OCI-LY7 (cell line): Measurements from ENCODE around the gene ZNF14. TPM values are rescaled to one million over a fixed set of nuclear protein-coding genes. Genes with fewer than 3 reads are reported as not detected.

Experiments
- BruUV-seq: library from RNA; stranded (reverse); fragments of 400-500 nt; replicated peaks from 2 replicates; lab custom pipeline; 2021; lab: Mats Ljungman, UMichigan
- CTCF ChIA-PET: fragments of 300-600 bp; sonication (Branson Sonifier 250); formaldehyde crosslinking; loops from one replicate; lab custom pipeline; 2022; ENCODE audit warnings: antibody characterized with exemption; ENCODE audit not compliant: unreplicated experiment; lab: Charles Lee
- POLR2A ChIA-PET: fragments of 300-600 bp; sonication (Branson Sonifier 250); formaldehyde crosslinking; loops from one replicate; lab custom pipeline; 2022; ENCODE audit warnings: antibody characterized with exemption; lab: Charles Lee
- DNase-seq: peaks from one replicate; pipeline ENCODE4 v3.0.0-alpha.2; 2015; ENCODE audit warnings: low spot score
- H2AFZ ChIP-seq: fragments of 200-600 bp; sonication (generic), shearing (Covaris generic); 2 replicates; pipeline ENCODE4 v1.6.1; 2014; ENCODE audit warnings: mild to moderate bottlenecking, antibody characterized with exemption, low read length, moderate library complexity
- H3K27ac ChIP-seq: fragments of 200-600 bp; sonication (generic); 2 replicates; pipeline ENCODE4 v1.5.1; 2014; ENCODE audit warnings: mixed run types, low read depth, mild to moderate bottlenecking, moderate library complexity, low read length, inconsistent platforms; ENCODE audit not compliant: poor library complexity, severe bottlenecking
- H3K36me3 ChIP-seq: fragments of 200-600 bp; sonication (generic); 2 replicates; pipeline ENCODE4 v1.6.1; 2014; ENCODE audit warnings: mild to moderate bottlenecking, antibody characterized with exemption, low read length, moderate library complexity, mixed read lengths; ENCODE audit not compliant: insufficient read depth
- H3K4me1 ChIP-seq: fragments of 200-600 bp; sonication (generic); 2 replicates; pipeline ENCODE4 v1.5.1; 2014; ENCODE audit warnings: mild to moderate bottlenecking, low read length; ENCODE audit not compliant: insufficient read depth, poor library complexity, severe bottlenecking
- H3K4me2 ChIP-seq: fragments of 200-600 bp; sonication (generic); 2 replicates; pipeline ENCODE4 v1.6.1; 2014; ENCODE audit warnings: mild to moderate bottlenecking, low read length
- H3K4me3 ChIP-seq: fragments of 200-600 bp; sonication (generic); 2 replicates; pipeline ENCODE4 v1.5.1; 2014; ENCODE audit warnings: mild to moderate bottlenecking, low read depth, low read length; ENCODE audit not compliant: poor library complexity, severe bottlenecking
- H3K79me2 ChIP-seq: fragments of 200-600 bp; sonication (generic); 2 replicates; pipeline ENCODE4 v1.6.1; 2016; ENCODE audit warnings: low read depth, mild to moderate bottlenecking, low read length, moderate library complexity, mixed read lengths; ENCODE audit not compliant: insufficient read depth
- H3K9me2 ChIP-seq: fragments of 200-600 bp; sonication (generic); 2 replicates; pipeline ENCODE4 v1.6.1; 2016; ENCODE audit warnings: mild to moderate bottlenecking, low read length, mixed read lengths; ENCODE audit not compliant: insufficient read depth
- H3K9me3 ChIP-seq: fragments of 200-600 bp; sonication (generic); 2 replicates; pipeline ENCODE4 v1.6.1; 2014; ENCODE audit warnings: mild to moderate bottlenecking, mixed run types, low read length, mixed read lengths
- H4K20me1 ChIP-seq: fragments of 200-600 bp; sonication (generic); 2 replicates; pipeline ENCODE4 v1.6.1; 2014; ENCODE audit warnings: mild to moderate bottlenecking, antibody characterized with exemption, low read length, moderate library complexity, mixed read lengths; ENCODE audit not compliant: insufficient read depth
- EZH2phosphoT487 ChIP-seq: fragments of 200-600 bp; sonication (generic); IDR thresholded peaks from 2 replicates; pipeline ENCODE4 v1.6.1; 2018; ENCODE audit warnings: low read depth, borderline replicate concordance, mild to moderate bottlenecking, mixed run types, antibody characterized with exemption, low read length, moderate library complexity, mixed read lengths
- intact Hi-C: fragments of 100-400 bp; cut with micrococcal nuclease; formaldehyde crosslinking; loops from one replicate; pipeline ENCODE4 v1.10.0; 2022; ENCODE audit not compliant: unreplicated experiment
- total RNA-seq, 2 experiments: library from RNA; depleted of rRNA in 1 of 2; stranded (reverse); fragments of >200 nt in 1 of 2; shearing (Covaris generic) in 1 of 2; gene quantifications; 2 replicates each; pipeline ENCODE4 v1.2.3, GENCODE V29; 2014 to 2022
- TF ChIP-seq, protein P1 (sequence below): fragments of 200-600 bp; sonication (generic); conservative IDR thresholded peaks from 2 replicates; pipeline ENCODE4 v1.5.1; 2014; ENCODE audit warnings: mild to moderate bottlenecking, antibody characterized with exemption, low read length, moderate library complexity, mixed read lengths

ZNF14 gene
- total RNA-seq, 2 experiments from 2014 or later, result 4.5 to 7.0 TPM

DNA sequence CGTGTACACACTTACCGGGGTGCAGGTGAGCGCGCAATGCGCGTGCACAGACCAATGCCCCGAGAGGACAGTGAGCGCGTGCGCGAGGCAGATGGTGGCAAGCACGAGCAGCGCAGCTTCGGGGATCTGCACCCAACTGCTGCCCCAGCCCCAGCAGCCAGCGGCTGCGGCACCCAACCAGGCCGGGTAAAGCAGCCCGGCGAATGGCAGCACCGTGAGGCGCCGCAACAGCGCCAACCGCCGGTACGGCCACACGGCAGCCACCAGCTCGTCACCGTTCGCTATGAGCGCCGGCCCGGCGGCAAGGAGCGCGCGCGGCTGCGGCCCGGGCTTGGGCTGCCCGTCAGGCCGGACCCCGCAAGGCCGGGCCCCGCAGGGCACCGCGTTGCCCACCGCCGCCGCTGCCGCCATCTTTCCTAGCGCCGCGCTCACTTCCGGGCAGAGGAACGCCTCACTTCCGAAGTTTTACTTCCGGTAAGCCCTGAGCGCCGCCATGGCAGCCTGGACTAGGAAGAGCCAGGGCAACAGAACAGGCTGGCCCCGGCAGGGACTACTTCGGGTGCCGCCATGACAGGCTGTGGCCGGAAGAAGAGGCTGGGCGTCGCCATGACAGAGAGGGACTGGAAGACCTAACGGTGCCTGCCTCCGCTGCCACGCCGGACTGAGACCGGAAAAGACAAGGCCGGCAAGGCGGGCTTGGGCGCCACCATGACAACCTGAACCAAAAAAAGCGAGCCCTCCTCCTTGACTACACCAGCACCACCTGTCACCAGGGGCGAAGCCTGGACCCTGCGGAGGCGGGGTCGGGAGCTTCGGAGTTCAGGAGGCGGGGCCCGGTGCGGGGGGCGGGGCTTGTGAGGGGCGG lies 69.4 kb downstream of the ZNF14 start, which contains the start of gene ATP13A1:
Gene ATP13A1 (minus strand): TSS at position 421 of the 865 bp plus-strand sequence. CDS start 10 bp downstream, at position 411.
- H3K9me3 ChIP-seq, result no peaks in the 10 kb centered on the region
- H2AFZ ChIP-seq, result peak within 1 kb of the TSS; percentile 59
- ChIA-PET CTCF (interaction anchor here (0.6 kb wide), 1 partner anchor 1842 kb away, joined by 5 read pairs; the partner anchor contains the start of gene ZNF429), POLR2A (interaction anchor here (0.5 to 1.2 kb wide), 3 partner anchors 65 to 294 kb away, joined by 3 to 5 read pairs (median 4); partner anchors contain the start of gene ZNF253)
- intact Hi-C loops, result loop anchor here (1.0 to 10.0 kb wide), 4 partner anchors 113 to 499 kb away; partner anchors contain the start of gene GATAD2A
- BruUV-seq, result no TSS peak
- peak; percentile 98 for DNase-seq
- no peaks in the 10 kb centered on the region for H3K9me2 ChIP-seq
- H4K20me1 ChIP-seq, result peaks cover 15% of the 10 kb centered on the region; the same call in 1 of the 2 replicates
- peaks cover 55% of the 10 kb centered on the region for H3K4me1 ChIP-seq
- peaks cover 25% of the 10 kb centered on the region for H3K36me3 ChIP-seq
- H3K27ac ChIP-seq, result peak within 1 kb of the TSS; percentile 88
- H3K79me2 ChIP-seq, result peaks cover 34% of the 10 kb centered on the region
- TF ChIP-seq, protein P1, sequence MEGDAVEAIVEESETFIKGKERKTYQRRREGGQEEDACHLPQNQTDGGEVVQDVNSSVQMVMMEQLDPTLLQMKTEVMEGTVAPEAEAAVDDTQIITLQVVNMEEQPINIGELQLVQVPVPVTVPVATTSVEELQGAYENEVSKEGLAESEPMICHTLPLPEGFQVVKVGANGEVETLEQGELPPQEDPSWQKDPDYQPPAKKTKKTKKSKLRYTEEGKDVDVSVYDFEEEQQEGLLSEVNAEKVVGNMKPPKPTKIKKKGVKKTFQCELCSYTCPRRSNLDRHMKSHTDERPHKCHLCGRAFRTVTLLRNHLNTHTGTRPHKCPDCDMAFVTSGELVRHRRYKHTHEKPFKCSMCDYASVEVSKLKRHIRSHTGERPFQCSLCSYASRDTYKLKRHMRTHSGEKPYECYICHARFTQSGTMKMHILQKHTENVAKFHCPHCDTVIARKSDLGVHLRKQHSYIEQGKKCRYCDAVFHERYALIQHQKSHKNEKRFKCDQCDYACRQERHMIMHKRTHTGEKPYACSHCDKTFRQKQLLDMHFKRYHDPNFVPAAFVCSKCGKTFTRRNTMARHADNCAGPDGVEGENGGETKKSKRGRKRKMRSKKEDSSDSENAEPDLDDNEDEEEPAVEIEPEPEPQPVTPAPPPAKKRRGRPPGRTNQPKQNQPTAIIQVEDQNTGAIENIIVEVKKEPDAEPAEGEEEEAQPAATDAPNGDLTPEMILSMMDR, result peak; percentile 49
- TF ChIP-seq EZH2phosphoT487, result no peak
- peak within 1 kb of the TSS; percentile 82 for H3K4me2 ChIP-seq
- H3K4me3 ChIP-seq, result peak within 1 kb of the TSS; percentile 88

DNA sequence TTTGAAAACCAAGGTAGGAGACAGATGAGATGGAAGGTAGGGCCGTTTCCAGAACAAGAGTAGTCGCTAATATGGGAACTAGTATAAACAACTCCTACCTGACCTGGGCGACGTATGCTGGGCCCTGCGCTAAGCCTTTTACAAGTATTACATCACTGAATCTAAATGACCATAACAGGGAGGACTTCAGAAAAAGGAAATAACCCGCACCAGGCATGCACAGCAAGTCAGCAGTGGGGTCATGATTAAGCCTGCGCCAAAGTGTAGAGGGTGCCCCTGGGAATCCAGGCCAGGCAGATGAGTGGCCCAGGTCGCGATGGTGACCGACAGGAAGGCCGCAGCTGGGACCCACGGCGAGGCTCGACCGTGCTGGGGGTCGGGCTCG lies 70.0 kb downstream of the ZNF14 start:
- peak overlapping the region; percentile 82 for H3K4me2 ChIP-seq
- H3K36me3 ChIP-seq, result peaks cover 32% of the 10 kb centered on the region
- H3K9me3 ChIP-seq, result no peaks in the 10 kb centered on the region
- DNase-seq, result no peak
- intact Hi-C loops, result loop anchor here (1.0 to 10.0 kb wide), 4 partner anchors 113 to 498 kb away; partner anchors contain the start of gene GATAD2A
- peak overlapping the region; percentile 88 for H3K27ac ChIP-seq
- peaks cover 15% of the 10 kb centered on the region; the same call in 1 of the 2 replicates for H4K20me1 ChIP-seq
- peaks cover 53% of the 10 kb centered on the region for H3K4me1 ChIP-seq
- no TSS peak for BruUV-seq
- no peak overlapping the region; the same call in 1 of the 2 replicates for H2AFZ ChIP-seq
- H3K4me3 ChIP-seq, result peak overlapping the region; percentile 88
- POLR2A ChIA-PET, result interaction anchor here (1.2 kb wide), 1 partner anchor 203 kb away, joined by 5 read pairs; the partner anchor contains the start of gene ZNF253
- peaks cover 34% of the 10 kb centered on the region for H3K79me2 ChIP-seq
- CTCF ChIA-PET, result no interaction called here
- H3K9me2 ChIP-seq, result no peaks in the 10 kb centered on the region
- no peak for TF ChIP-seq EZH2phosphoT487
- TF ChIP-seq, protein P1, result no peak
